Measurements from ENCODE around the gene KBTBD4. TPM values are rescaled to one million over a fixed set of nuclear protein-coding genes. Genes with fewer than 3 reads are reported as not detected.

Gene KBTBD4
- total and polyA plus RNA-seq, 8 donors: 3.5 to 13.0 (median 6.7) TPM

DNA sequence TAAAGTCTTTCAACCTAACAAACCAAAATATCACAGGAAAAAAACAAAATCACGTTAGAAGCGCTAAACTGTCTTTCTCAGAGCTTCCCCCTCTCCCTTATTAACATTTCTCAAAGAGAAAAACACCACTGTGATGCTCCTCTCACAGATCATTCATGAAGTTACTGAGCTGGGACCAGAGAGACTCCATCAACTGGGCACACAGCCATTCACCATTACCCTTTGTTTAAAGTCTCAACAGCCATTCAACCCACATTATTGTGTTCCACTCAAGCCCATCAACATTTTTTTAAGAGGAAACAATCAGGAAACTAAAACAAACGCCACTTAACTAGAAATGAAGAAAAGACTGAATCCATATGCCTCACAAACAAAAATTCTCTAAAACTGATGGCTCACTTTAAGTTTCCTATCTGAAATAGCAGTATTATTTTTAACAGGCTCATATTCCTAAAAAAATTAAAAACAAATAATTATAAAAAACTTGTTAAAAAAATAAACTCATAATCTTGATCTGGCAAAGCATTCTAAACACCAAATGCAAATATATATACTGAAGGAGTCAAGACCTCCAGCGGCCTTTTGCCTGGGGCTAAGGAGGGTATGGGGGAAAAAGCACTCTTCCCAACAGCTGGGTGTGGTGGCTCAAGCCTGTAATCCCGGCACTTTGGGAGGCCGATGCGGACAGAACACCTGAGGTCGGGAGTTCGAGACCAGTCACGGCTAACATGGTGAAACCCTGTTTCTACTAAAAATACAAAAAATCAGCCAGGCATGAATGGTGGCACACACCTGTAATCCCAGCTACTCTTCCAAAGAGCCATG is 39.8 kb downstream of the KBTBD4 start:
- WGBS, 2 donors: 63 to 67% methylated on average over 10 of the region's 10 CpGs
- TF ChIP-seq CTCF (IDR thresholded peaks at IDR 0.05): no peak
- no peak for DNase-seq
- Histone ChIP-seq H3K4me3 (no peak overlapping the region), H3K4me1 (peaks cover 17 to 30% (median 22%) of the 10 kb centered on the region in 3 donors), H3K9me3 (no peaks in the 10 kb centered on the region), H3K27ac (no peak overlapping the region), H3K27me3 (no peaks in the 10 kb centered on the region), H3K36me3 (no peaks in the 10 kb centered on the region)
- intact Hi-C loops (cut with DNase I): no loop called here
- FAIRE-seq: no peak
- no peak for ATAC-seq

DNA sequence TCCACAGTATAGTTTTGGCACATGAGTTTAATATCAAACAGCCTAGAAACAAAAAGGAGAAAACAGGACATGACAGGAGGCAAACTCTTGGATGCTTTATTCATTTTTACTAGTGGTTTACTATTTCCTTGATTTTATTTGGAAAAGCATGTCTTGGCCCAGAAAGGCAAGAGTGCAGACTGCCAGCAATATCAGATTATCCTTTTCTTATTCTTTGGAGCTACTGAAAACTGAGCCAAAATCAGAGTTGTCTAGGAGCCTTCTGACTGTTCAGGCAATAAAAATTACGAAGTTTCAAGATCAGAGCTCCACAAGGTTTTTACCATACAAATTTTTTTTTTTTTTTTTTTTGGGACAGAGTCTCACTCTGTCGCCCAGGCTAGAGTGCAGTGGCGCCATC is 41.9 kb downstream of the KBTBD4 start:
- intact Hi-C loops (cut with DNase I): no loop called here
- H3K27ac ChIP-seq: no peak overlapping the region
- 88 to 93% methylated on average over 1 to 3 of the region's 3 CpGs for WGBS, 2 donors
- no peak overlapping the region for H3K4me3 ChIP-seq
- H3K27me3 ChIP-seq: no peaks in the 10 kb centered on the region
- FAIRE-seq (no peak), DNase-seq (no peak), ATAC-seq (no peak)
- no peaks in the 10 kb centered on the region for H3K9me3 ChIP-seq
- TF ChIP-seq CTCF (IDR thresholded peaks at IDR 0.05): no peak
- no peaks in the 10 kb centered on the region for H3K36me3 ChIP-seq
- peaks cover 17 to 30% (median 22%) of the 10 kb centered on the region in 3 donors for H3K4me1 ChIP-seq

- ATAC-seq (no peak), DNase-seq (no peak), FAIRE-seq (no peak)
- Histone ChIP-seq H3K27me3 (no peaks in the 10 kb centered on the region), H3K4me1 (peaks cover 9 to 18% (median 11%) of the 10 kb centered on the region in 3 donors), H3K36me3 (no peaks in the 10 kb centered on the region), H3K9me3 (no peaks in the 10 kb centered on the region), H3K27ac (no peak overlapping the region), H3K4me3 (no peak overlapping the region)
- intact Hi-C loops (cut with DNase I): no loop called here
- TF ChIP-seq CTCF (IDR thresholded peaks at IDR 0.05): no peak
- WGBS, 2 donors: 93 to 95% methylated on average over 4 of the region's 4 CpGs
Measured at GRCh38 chr11:47534704-47535251, 44.0 kb downstream of the KBTBD4 start.

DNA sequence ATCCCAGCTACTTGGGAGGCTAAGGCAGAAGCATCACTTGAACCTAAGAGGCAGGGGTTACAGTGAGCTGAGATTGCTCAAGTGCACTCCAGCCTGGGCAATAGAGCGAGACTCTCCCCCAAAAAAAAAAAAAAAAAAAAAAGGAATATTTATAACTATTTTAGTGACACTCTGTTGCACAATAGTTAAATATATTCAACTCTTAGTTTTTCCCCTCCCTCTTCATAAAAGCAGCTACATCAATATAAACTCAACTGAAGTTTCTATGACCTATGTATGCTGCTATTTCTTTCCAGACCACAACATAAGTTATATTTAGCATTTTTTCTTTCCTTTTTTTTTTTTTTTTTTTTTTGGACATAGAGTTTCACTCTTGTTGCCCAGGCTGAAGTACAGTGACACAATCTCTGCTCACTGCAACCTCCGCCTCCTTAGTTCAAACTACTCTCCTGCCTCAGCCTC is 45.0 kb downstream of the KBTBD4 start:
- intact Hi-C loops (cut with DNase I): no loop called here
- DNase-seq (no peak), ATAC-seq (no peak), FAIRE-seq (no peak)
- no peaks in the 10 kb centered on the region for H3K9me3 ChIP-seq
- peaks cover under 1 to 10% (median under 1%) of the 10 kb centered on the region in 3 donors for H3K4me1 ChIP-seq
- H3K27me3 ChIP-seq: no peaks in the 10 kb centered on the region
- H3K4me3 ChIP-seq: no peak overlapping the region
- WGBS, 2 donors: 84 to 95% methylated on average over 2 of the region's 2 CpGs
- no peak overlapping the region for H3K27ac ChIP-seq
- H3K36me3 ChIP-seq: no peaks in the 10 kb centered on the region
- no peak for TF ChIP-seq CTCF (IDR thresholded peaks at IDR 0.05)
